ENCODE data around the gene CDCA5.

GRCh38 chr11:65059959-65060824 lies 23.6 kb downstream of the CDCA5 start:
- no peak for TF ChIP-seq EZH2 (IDR thresholded peaks at IDR 0.05)
- TF ChIP-seq, protein P1, sequence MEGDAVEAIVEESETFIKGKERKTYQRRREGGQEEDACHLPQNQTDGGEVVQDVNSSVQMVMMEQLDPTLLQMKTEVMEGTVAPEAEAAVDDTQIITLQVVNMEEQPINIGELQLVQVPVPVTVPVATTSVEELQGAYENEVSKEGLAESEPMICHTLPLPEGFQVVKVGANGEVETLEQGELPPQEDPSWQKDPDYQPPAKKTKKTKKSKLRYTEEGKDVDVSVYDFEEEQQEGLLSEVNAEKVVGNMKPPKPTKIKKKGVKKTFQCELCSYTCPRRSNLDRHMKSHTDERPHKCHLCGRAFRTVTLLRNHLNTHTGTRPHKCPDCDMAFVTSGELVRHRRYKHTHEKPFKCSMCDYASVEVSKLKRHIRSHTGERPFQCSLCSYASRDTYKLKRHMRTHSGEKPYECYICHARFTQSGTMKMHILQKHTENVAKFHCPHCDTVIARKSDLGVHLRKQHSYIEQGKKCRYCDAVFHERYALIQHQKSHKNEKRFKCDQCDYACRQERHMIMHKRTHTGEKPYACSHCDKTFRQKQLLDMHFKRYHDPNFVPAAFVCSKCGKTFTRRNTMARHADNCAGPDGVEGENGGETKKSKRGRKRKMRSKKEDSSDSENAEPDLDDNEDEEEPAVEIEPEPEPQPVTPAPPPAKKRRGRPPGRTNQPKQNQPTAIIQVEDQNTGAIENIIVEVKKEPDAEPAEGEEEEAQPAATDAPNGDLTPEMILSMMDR (IDR thresholded peaks at IDR 0.05 in 2 of 3, conservative IDR thresholded peaks at IDR 0.05 in 1 of 3; ENCODE audit: borderline replicate concordance in 1 of 3, insufficient read depth in 1 of 3, low read depth in 2 of 3, low read length in 2 of 3) = no peak
- TF ChIP-seq, protein P2, sequence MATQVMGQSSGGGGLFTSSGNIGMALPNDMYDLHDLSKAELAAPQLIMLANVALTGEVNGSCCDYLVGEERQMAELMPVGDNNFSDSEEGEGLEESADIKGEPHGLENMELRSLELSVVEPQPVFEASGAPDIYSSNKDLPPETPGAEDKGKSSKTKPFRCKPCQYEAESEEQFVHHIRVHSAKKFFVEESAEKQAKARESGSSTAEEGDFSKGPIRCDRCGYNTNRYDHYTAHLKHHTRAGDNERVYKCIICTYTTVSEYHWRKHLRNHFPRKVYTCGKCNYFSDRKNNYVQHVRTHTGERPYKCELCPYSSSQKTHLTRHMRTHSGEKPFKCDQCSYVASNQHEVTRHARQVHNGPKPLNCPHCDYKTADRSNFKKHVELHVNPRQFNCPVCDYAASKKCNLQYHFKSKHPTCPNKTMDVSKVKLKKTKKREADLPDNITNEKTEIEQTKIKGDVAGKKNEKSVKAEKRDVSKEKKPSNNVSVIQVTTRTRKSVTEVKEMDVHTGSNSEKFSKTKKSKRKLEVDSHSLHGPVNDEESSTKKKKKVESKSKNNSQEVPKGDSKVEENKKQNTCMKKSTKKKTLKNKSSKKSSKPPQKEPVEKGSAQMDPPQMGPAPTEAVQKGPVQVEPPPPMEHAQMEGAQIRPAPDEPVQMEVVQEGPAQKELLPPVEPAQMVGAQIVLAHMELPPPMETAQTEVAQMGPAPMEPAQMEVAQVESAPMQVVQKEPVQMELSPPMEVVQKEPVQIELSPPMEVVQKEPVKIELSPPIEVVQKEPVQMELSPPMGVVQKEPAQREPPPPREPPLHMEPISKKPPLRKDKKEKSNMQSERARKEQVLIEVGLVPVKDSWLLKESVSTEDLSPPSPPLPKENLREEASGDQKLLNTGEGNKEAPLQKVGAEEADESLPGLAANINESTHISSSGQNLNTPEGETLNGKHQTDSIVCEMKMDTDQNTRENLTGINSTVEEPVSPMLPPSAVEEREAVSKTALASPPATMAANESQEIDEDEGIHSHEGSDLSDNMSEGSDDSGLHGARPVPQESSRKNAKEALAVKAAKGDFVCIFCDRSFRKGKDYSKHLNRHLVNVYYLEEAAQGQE (IDR thresholded peaks at IDR 0.05; ENCODE audit: low read depth) = no peak
- TF ChIP-seq POLR2AphosphoS5 (IDR thresholded peaks at IDR 0.05; ENCODE audit: low read depth, low read length) = no peak
- no peak for TF ChIP-seq CEBPB (IDR thresholded peaks at IDR 0.05; ENCODE audit: low read depth)
- TF ChIP-seq YY1 (IDR thresholded peaks at IDR 0.05; ENCODE audit: extremely low read depth, insufficient replicate concordance, low read depth, low read length) = no peak
